HG03039 (cell line): Measurements from ENCODE around the gene MYO3B.
"Not testable (repeated sequence)": the region's sequence is repeated elsewhere in the genome, so short reads cannot be mapped to it uniquely, and the experiment has no call there.

Experiments
- ATAC-seq: cut with Tn5 transposase; IDR thresholded peaks from one replicate; pipeline ENCODE4 v1.9.1; 2021; ENCODE audit warnings: mild to moderate bottlenecking, moderate library complexity; ENCODE audit not compliant: unreplicated experiment

Gene MYO3B

GRCh38 chr2:170206805-170207407 is 29.0 kb downstream of the MYO3B start:
- ATAC-seq, result no peak

GRCh38 chr2:170207901-170208300 is 30.0 kb downstream of the MYO3B start:
- ATAC-seq, result no peak

DNA sequence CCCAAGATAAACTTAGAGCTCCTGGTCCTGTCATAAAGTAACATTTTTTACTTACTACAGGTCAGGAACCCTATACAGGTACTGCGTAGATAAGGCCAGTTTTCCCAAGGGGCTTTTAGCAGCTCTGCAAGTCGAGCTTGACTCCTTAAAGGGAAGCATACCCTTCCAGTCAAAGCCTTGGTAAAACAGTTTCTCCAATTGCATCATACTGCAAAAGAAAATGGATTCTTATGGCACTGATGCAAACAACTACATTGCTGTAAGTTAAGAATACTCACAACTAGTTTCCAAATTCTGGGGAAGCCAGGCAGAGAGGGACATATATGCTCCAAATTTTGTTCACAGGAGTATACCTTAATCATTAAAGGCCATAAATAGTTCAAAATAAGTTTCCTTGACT is 31.0 kb downstream of the MYO3B start:
- no peak for ATAC-seq

DNA sequence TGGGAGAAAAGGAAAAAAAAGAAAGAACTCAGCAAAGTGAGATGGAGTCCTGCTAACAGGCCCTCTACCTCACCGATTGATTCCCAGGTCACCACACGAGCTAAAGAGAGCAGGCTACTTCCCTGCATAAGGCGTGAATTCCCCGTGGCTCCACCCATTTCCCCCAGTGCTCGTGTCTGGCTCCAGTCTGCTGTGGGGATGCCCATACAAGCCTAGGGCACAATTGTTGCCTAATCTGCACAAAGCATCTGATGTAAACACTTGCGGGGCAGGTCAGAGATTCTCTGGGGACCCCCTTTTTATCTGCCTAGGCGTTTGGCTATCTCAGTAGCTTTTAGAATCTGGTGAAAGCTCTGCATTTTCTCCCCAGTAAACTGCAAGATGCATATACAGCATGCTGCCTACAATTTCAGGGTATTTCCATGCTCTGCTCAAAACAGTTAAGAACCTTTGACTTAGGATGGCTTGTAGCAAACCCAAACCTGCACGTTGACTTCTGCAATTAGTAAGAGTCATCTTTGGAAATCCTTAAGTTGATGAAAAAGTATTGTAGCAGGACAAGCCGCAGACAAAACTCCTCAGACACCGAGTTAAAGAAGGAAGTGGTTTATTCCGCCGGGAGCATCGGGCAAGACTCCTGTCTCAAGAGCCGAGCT is 34.8 kb downstream of the MYO3B start:
- ATAC-seq, result no peak

DNA sequence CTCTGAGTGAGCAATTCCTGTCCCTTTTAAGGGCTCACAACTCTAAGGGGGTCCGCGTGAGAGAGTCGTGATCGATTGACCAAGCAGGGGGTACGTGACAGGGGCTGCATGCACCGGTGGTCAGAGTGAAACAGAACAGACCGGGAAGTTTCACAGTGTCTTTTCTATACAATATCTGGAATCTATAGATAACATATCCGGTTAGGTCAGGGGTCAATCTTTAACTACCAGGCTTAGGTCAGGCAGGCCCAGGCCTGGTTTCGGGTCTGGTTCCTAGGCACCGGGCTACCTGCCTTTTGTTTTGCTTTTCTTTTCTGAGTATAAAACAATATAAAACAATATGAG is 35.3 kb downstream of the MYO3B start:
- ATAC-seq, result not testable (repeated sequence)

- no peak for ATAC-seq
Observed at GRCh38 chr2:170213651-170214050, 35.7 kb downstream of the MYO3B start.

GRCh38 chr2:170214309-170214948 is 36.5 kb downstream of the MYO3B start:
- ATAC-seq, result no peak

- ATAC-seq, result no peak
Observed at GRCh38 chr2:170215021-170215420, 37.1 kb downstream of the MYO3B start.

DNA sequence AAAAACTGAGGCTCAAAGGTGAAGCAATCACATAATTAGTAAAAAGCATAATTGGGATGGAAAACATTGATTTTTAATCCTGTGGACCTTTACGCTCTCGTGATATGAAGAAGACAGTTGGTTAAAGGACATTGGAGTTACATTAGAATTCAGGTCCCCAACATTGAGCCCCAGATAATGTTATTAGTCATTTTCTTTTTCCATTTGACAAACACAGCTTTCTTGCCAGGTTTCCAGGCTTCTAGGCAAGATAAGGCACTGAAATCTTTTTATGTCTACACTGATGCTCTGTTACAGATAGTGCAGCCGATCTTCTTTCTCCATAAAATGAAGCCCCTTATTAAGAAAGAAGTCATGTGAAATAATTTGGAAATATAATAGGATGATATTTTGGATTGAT is 38.5 kb downstream of the MYO3B start:
- no peak for ATAC-seq

DNA sequence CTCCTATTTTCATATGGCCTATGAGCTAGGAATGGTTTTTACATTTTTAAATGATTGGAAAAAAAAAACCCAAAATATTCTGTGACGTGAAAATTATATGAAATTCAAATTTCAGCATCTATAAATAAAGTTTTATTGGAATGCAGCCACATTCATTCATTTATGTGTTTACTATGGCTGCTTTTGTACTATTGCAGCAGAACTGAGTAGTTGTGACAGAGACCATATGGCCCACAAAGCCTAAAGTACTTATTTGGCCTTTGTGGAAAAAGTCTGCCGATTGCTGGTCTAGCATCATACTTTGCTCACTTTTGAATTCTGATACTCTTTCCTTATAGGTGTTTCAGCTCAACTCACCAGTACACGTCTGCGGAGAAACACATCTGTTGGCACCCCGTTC is 39.0 kb downstream of the MYO3B start:
- ATAC-seq, result no peak

DNA sequence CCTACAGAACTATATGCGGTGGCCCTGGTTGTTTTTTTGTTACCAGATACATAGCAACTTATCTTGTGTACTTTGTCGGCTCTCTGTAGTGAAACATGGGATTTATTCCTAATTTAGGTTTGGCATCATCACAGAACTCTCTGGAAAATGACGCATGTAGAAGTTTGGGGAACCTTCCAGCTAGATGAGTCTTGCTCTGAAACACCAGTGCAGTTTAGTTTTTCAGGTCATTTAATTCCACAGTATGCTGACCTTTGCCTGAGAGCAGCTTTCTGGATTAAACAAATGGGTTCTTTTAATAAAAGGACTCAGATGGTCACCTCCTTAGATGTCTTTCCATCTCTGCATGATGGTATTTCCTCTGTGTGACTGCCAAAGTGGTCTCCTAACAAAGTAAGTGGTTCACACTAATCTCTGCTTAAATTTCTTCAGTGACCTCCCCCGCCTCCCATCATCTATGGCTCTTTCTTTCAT is 39.9 kb downstream of the MYO3B start:
- no peak for ATAC-seq

GRCh38 chr2:170218456-170218855 is 40.5 kb downstream of the MYO3B start:
- ATAC-seq, result no peak

- no peak for ATAC-seq
Observed at GRCh38 chr2:170218931-170219330, 41.0 kb downstream of the MYO3B start.

- no peak for ATAC-seq
Observed at GRCh38 chr2:170221317-170222288, 43.7 kb downstream of the MYO3B start.

GRCh38 chr2:170222298-170222697 is 44.4 kb downstream of the MYO3B start:
- ATAC-seq, result no peak

DNA sequence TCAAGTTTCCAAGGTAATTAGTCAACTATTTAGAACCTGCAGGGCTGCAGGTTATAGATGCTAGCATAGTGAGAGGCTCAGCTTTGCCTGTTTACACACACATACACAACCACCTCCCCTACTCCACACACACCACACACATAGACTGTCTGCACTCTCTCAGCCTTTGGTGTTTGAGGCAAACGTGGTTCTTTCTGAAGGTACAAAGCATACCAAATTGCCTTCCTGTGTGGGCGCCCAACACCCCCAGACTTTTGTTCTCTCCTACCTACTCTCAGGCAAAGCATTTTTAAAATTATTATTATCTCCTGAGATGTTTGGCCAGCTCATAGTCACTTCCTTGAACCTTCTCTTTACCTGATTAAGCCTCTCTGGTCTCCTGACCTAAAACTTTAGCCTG is 44.9 kb downstream of the MYO3B start:
- no peak for ATAC-seq

DNA sequence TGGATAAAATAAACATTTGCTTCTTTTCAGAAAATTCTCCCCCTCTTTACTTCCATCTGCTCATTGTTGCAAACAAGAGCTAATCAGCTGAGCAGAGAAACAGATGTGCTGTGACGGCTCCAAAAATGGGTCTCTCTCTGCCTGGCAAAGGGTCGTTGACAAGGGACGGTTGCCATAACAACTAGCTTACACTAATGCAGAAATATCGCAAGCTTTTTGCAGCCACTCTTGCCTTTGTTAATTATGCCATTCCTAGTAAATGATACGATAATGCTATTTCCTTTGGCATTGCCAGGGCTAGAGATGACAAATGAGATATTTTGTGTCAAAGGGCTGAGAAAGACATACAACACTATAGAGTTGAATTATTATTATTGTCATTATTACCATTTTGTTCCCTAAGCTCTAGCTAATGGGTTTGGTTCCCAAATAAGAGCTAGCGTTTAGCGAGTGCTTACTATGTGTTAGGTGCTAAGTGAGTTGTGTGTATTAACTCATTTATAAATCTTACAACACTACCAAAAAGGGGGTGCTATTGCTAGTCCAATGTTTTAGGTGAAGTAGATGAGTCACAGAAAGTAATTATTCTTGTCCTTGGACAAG is 46.8 kb downstream of the MYO3B start:
- ATAC-seq, result no peak

- no peak for ATAC-seq
Observed at GRCh38 chr2:170226216-170226615, 48.3 kb downstream of the MYO3B start.

DNA sequence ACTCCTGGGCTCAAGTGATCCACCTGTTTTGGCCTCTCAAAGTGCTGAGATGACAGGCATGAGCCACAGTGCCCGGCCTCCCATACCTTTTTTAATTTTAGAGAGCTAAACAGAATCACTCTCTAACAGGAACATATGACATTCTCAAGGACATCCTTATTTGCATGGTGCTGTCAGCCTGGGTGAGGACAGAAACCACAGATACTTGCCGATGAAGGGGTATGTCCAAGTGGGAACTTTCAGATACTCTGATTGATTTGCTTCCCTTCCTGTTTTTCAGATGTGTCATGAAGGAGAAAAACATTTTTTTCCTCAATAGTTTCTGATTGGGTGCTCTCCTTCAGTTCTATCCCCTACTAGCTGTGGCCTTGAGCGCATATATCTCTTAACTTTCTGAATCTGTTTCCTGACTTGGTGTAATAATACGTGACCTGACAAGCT is 49.6 kb downstream of the MYO3B start:
- ATAC-seq, result peak; percentile 73

DNA sequence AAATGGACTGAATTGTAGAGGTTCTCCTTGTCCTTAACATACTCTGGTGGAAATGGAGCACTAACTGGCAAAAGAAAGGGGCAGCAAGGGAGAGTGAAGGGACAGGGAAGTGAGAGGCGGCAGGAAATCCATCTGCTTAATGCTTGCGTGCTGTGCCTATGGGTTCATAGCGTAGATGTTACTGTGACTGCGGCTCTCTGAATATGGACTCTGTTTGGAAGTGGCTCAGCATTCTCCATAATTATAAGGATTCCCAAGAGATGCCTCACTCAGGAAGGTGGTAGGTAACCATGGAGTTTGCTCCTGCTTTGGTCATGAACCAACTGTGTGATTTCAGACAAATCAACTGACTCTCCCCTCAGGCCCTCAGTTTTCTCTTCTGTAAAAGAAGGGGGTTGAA is 50.0 kb downstream of the MYO3B start:
- ATAC-seq, result peak; percentile 14

DNA sequence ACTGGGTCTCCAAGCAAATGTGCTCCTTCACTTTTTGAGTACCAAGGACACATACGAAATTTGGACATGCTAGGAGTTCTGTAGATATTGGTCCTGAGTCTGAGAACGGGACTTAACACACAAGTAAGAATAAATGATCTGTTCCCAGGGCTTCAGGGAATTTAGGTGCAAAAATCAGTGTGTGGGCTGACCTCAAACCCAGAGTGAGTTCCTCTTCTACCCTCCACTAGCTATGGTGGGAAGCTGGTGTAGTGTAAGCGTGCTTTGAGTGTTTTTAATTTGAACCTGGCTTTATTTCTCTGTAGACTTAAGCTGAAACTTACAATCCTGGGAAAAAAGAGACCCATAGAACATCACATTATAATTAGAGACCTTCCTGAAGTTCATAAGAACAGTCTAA is 50.5 kb downstream of the MYO3B start:
- no peak for ATAC-seq
